GM13976 (cell line): Measurements from ENCODE around the gene ERCC8.
"Not testable (repeated sequence)": the region's sequence is repeated elsewhere in the genome, so short reads cannot be mapped to it uniquely, and the experiment has no call there.

Experiments
- DNase-seq: peaks from one replicate; pipeline ENCODE4 v3.0.0; 2012; ENCODE audit warnings: low spot score
- CTCF ChIP-seq: IDR thresholded peaks from 2 replicates; pipeline ENCODE4 v1.5.1; 2012; ENCODE audit warnings: borderline replicate concordance, mild to moderate bottlenecking; ENCODE audit not compliant: insufficient read depth; ENCODE audit errors: extremely low read depth, missing control alignments, control extremely low read depth
- in situ Hi-C: fragments of 300-500 bp; cut with MboI; formaldehyde crosslinking; loops from one replicate; pipeline ENCODE4 v1.12.0; 2022; ENCODE audit warnings: low sequenced_read_pairs, mixed read lengths, inconsistent platforms; ENCODE audit not compliant: unreplicated experiment

Gene ERCC8

GRCh38 chr5:60944904-60945812 is at the start of gene ERCC8, which contains the start of gene NDUFAF2:
TSS of gene ERCC8 (minus strand) at chr5:60945070. CDS start at chr5:60945008, 62 bp downstream.
TSS of gene NDUFAF2 (plus strand) at chr5:60945205. CDS start at chr5:60945256, 51 bp downstream.
- DNase-seq: peak; percentile 97
- in situ Hi-C loops: loop anchor here (25.0 kb wide), 1 partner anchor 258 kb away; no protein-coding TSS in a partner anchor
- TF ChIP-seq CTCF: no peak

GRCh38 chr5:60993875-60994571 is 49.2 kb upstream of the ERCC8 start:
- no peak for DNase-seq
- in situ Hi-C loops: no loop called here
- no peak for TF ChIP-seq CTCF

GRCh38 chr5:60993425-60993824 is 48.6 kb upstream of the ERCC8 start:
- in situ Hi-C loops: no loop called here
- DNase-seq: no peak
- no peak for TF ChIP-seq CTCF

- in situ Hi-C loops: no loop called here
- no peak for DNase-seq
- no peak for TF ChIP-seq CTCF
Observed at GRCh38 chr5:60992871-60993270, 48.0 kb upstream of the ERCC8 start.

GRCh38 chr5:60989790-60990189 is 44.9 kb upstream of the ERCC8 start:
- in situ Hi-C loops: no loop called here
- TF ChIP-seq CTCF: no peak
- DNase-seq: no peak

- in situ Hi-C loops, DNase-seq: not testable (repeated sequence)
Observed at GRCh38 chr5:60982127-60982526, 37.3 kb upstream of the ERCC8 start.

GRCh38 chr5:60980511-60980910 is 35.6 kb upstream of the ERCC8 start:
- no peak for DNase-seq
- no peak for TF ChIP-seq CTCF
- in situ Hi-C loops: no loop called here
